Activated naive CD4-positive, alpha-beta T cell treated with Interleukin-2 at 50 U/mL for 16 hours (primary cell): ENCODE results near the gene SEMA6D.

ENCODE experiments used
- DNase-seq: peaks from one replicate; pipeline ENCODE4 v3.0.0-alpha.2; 2020

SEMA6D gene, protein sequence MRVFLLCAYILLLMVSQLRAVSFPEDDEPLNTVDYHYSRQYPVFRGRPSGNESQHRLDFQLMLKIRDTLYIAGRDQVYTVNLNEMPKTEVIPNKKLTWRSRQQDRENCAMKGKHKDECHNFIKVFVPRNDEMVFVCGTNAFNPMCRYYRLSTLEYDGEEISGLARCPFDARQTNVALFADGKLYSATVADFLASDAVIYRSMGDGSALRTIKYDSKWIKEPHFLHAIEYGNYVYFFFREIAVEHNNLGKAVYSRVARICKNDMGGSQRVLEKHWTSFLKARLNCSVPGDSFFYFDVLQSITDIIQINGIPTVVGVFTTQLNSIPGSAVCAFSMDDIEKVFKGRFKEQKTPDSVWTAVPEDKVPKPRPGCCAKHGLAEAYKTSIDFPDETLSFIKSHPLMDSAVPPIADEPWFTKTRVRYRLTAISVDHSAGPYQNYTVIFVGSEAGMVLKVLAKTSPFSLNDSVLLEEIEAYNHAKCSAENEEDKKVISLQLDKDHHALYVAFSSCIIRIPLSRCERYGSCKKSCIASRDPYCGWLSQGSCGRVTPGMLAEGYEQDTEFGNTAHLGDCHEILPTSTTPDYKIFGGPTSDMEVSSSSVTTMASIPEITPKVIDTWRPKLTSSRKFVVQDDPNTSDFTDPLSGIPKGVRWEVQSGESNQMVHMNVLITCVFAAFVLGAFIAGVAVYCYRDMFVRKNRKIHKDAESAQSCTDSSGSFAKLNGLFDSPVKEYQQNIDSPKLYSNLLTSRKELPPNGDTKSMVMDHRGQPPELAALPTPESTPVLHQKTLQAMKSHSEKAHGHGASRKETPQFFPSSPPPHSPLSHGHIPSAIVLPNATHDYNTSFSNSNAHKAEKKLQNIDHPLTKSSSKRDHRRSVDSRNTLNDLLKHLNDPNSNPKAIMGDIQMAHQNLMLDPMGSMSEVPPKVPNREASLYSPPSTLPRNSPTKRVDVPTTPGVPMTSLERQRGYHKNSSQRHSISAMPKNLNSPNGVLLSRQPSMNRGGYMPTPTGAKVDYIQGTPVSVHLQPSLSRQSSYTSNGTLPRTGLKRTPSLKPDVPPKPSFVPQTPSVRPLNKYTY

DNA sequence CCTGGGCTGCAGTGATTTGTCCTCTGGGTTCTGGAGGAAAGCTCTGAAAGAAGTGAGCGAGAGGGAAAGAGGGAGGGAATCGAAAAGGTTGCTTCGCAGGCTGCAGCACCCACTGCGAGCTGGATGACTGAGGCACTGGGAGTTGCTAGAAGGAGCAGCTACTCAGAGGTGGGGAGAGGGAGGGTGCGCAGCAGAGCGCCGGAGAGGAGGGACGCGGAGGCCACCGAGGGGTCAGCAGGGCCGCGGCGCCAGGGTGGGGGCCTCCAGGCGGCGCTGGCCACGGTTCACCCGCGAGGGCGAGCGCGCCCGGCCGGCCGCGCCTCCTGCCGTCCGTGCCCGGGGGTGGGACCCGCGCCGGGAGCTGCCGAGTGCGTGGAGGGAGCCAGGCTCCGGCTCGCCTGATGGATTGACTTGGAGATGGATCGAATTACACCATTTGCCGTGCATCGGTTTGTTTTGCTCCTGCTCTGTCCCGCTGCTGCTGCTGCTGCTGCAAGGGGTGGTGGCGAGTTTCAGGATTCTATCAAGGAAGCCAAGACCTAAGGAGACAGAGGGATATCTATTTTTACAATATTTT, at the start of gene SEMA6D:
Gene SEMA6D, plus strand, starts transcription at position 470 of the 577 bp plus-strand sequence. CDS start 42,294 bp downstream, outside the sequence.
- DNase-seq: no peak

DNA sequence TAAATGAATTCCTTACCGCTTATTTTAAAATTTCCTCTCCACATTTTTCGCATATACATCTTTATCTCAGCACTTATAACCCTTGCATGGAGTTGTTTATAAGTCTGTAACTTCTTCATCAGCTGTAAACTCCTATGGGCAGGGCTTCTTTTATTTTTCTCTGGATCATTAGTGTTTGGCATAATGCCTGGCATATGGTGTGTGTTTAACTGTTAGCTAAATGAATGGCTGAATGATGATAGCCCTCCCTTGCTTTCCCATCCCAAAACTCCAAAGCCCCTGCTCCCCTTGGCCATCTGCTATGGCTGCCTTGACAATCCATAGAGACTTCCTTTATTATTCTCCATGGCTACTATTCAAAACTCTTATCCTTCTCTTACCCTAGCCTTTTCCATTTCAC, 48.1 kb upstream of the SEMA6D start:
- DNase-seq: no peak

GRCh38 chr15:47670365-47670764, 46.9 kb upstream of the SEMA6D start:
- no peak for DNase-seq

GRCh38 chr15:47673232-47673761, 44.0 kb upstream of the SEMA6D start:
- no peak for DNase-seq

DNA sequence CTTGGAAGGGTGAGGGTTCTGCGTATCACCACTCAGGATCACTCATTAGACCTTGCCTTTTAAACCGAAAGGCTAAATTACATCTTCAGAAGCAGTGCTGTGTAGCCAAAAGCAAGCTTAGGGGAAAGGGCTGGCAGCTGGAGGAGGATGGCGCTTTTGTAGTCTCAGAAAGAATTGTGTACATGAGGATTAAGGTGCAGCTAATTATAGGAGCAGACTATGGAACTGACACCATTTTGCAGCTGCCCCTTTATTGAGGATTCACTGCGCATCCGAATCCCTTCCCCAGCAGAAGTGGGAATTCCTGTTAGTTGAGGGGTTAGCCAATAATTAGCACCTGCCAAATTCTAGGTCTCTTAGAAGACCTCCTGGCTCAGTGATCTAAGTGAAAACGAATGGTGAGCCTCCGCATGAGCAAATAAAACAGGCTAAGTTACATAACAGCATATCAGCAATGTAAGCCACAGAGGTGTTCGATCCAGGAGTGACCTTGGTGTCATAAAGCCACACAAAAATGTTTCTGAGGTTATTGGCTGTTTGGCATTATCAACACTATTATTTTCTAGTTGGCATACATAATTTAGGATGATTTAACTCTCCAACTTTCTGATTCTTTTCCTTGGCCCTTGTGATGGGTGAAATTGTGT, 42.6 kb upstream of the SEMA6D start:
- no peak for DNase-seq

DNA sequence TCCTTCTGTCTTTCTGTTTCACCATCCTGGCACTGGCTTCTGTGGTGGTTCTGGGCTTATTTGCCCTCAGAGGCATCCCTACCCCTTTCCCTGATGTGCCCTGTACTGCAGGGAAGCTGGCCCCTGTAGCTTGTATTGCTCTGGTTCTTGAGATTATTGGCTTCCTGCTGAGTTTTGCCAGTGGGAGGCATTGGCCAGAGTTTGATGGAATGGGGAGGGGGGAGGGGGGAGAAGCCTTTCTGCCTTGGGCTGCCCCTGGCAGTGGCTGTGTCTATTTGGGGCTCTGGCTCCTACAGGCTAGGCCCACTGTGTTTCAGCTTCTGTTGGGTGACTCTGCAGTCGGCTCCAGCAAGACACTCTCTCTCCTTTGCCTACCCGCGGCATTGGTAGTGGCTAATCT, 41.6 kb upstream of the SEMA6D start:
- DNase-seq: no peak

DNA sequence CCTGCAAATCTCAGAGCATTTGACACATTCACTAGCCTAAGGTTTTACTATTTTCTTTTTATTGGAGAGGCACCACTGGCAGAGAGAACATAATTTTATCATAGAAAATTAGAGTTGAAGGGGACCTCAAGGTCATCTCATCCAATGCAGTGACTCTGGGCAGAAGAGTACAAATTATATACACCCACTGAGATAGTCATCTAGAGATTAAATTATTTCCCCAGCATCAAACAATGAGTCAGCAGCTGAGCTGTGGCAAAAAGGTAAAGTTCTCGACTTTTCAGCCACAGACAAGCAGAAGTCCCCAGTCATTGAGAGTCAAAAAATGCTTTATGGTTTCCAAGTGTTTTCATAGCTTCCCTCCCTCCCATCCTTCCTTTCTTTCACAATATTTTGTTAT, 39.3 kb upstream of the SEMA6D start:
- DNase-seq: no peak

DNA sequence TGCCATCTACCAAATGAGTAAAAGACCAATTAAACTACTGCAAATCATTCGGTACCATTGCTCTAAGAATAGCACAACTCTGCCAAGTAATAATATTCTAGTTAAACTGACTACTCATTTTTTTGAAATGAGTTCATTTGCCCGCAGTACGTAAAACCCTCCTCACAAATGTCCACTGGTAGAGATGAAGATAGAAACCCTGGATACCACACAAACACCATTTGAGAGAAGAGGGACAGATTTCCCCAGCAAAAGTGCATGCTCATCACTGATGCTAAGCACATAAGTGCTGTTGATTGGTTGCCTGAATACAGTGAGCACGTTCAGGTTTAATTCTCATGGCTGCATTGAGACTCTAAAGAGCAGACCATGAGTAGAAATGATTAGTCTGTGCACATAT, 34.6 kb upstream of the SEMA6D start:
- DNase-seq: no peak

GRCh38 chr15:47685141-47685870, 32.0 kb upstream of the SEMA6D start:
- no peak for DNase-seq

GRCh38 chr15:47688573-47689086, 28.7 kb upstream of the SEMA6D start:
- DNase-seq: no peak

DNA sequence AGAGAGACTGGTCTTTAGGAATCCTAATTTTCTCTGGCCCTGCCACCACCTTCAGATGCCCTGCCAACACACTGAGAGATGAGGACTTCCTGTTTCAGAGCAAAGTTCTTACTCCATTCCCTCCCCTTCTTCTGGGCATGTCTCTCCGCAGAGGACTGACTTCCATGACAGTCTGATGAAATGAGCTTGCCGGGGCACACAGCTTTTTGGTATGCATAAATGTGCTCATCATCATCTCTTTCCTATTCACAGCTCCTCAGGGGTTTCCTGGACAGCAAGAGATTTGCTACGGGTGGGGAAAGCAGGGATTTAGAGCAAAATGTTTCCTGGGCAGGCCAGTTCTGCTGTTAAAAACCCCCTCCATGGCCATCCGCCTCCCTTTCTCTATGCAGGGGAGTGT, 27.6 kb upstream of the SEMA6D start:
- DNase-seq: no peak

DNA sequence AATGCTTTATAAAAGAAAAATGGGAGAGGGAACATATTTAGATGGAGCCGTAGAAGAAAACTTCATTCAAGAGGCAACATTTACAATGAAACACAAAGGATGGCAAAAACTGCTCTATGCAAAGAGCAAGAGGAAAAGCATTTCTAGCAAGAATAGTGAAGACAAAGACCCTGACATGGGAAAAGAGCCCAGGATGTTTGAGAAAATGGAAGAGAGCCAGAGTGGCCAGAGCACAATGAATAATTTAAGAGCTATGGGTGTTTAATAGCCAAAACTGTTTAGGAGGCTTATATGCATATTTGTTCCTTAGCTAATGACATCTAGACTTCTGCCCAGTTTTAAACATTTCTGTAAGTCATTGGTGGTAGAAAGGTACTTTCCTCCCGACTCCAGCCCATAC, 25.4 kb upstream of the SEMA6D start:
- no peak for DNase-seq

GRCh38 chr15:47696351-47696750, 21.0 kb upstream of the SEMA6D start:
- DNase-seq: no peak

DNA sequence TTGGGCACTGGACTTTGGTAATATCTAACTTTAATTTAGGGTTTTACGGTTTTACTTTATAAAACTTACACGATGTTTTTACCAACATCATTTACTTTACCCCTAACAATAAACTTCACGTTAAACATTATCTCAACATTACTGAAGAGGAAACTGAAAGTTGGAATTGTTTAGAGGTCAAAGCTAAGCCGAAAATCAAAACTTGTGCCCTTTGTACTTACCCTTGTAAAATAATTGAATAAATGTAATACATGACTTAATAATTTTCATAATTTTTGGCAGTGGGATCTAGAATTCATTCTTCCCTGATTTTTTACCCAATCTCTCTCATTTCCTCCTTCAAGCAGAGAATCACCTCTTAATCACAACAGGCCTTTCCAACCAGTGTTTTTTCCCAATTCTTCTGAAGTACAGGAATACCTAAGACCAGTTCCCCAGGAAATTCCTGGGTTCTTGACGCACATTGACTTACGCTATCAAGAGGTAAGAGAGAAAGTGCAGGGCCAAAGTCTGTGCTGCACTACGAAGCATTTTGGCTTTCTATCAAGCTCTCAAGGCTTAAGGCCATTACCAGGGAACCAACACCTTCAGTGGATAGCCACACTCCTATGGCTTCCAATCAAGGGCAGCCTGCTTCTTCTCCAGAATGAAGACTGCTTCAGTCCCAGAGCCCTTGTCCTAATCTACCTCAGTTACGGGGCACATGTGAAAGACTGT, 11.9 kb upstream of the SEMA6D start:
- no peak for DNase-seq

DNA sequence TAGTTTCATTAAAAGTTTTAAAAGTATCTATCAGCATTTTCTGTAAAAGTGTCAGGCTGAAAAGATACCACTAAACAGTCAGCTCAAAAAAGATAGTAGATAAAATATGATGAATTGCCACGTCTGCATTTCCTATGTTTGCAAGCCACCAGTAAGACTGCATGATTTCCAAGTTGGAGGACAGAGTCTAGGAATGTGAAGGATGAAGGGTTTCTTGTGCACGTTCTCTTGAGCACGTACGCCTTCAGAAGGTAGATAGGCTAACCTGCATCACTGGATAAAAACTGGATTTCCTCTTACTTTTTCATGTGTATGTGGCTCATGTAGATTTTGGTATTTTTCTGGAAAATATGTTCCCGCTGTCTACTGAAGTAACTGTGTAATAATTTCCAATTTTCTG, 9.9 kb upstream of the SEMA6D start:
- no peak for DNase-seq

GRCh38 chr15:47708161-47708980, 8.9 kb upstream of the SEMA6D start:
- DNase-seq: no peak

DNA sequence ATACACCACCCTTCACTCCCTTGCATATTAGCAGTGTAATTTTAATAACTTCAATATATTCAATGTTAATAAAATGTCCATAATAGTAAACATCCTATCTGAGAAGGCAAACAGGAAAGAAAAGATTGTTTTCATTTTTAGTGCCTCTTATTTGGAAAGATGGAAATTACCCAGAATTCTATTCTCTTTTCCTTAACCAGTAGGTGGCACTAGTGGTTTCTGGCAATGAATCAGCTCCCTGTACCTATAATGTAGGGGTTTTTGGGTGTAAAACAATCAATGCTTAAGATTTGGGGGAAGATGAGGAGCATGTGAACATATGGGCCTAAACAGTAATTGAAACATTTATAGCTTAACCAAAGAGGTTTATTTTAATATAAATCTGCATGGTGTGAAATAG, 5.7 kb upstream of the SEMA6D start:
- no peak for DNase-seq

GRCh38 chr15:47715402-47715801, 1.9 kb upstream of the SEMA6D start:
- no peak for DNase-seq

- DNase-seq: no peak
These were observed 1.4 kb upstream of the SEMA6D start for GRCh38 chr15:47715856-47716445.

GRCh38 chr15:47716516-47716915, 789 bp upstream of the SEMA6D start:
- no peak for DNase-seq
